Thyroid gland (tissue), 4 donors: ENCODE data around the gene MBD3.

Experiments
- CTCF ChIP-seq, 6 experiments: fragments of 200-600 bp in 3 of 6; fragments of 450-650 bp in 3 of 6; sonication (generic) in 3 of 6; IDR thresholded peaks; one replicate each; pipeline ENCODE4 v1.5.1; 2016 to 2019; ENCODE audit warnings: antibody characterized with exemption in 6 of 6, mild to moderate bottlenecking in 2 of 6, inconsistent platforms in 1 of 6, moderate library complexity in 1 of 6
- POLR2A ChIP-seq, 2 donors: fragments of 450-650 bp; IDR thresholded peaks; one replicate each; pipeline ENCODE4 v1.6.1; 2017; ENCODE audit warnings: antibody characterized with exemption in 2 of 2, mild to moderate bottlenecking in 2 of 2, moderate library complexity in 1 of 2

GRCh38 chr19:1634938-1635243 lies 42.2 kb upstream of the MBD3 start:
- TF ChIP-seq CTCF (IDR thresholded peaks at IDR 0.05): no peak
- TF ChIP-seq POLR2A (IDR thresholded peaks at IDR 0.05): no peak
